ENCODE results near the gene LGI2.

GRCh38 chr4:25060241-25060962 is 29.7 kb upstream of the LGI2 start:
- no peak for TF ChIP-seq CTCF (IDR thresholded peaks at IDR 0.05; ENCODE audit: insufficient read depth, low read length, poor library complexity, severe bottlenecking)
- no peak for TF ChIP-seq EZH2phosphoT487 (conservative IDR thresholded peaks at IDR 0.05; ENCODE audit: low read length)

Measured in SU-DHL-6 (cell line).